HepG2 (cell line): ENCODE measurements around the gene ZCCHC24. TPM values are rescaled to one million over a fixed set of nuclear protein-coding genes. Genes with fewer than 3 reads are reported as not detected.

Experiments
- HMG20A ChIP-seq: IDR thresholded peaks from 2 replicates; pipeline ENCODE4 v1.6.1; 2016; ENCODE audit warnings: borderline replicate concordance
- KAT8 ChIP-seq: IDR thresholded peaks from 2 replicates; pipeline ENCODE4 v1.6.1; 2016; ENCODE audit warnings: missing genetic modification reagents, missing compliant biosample characterization
- MED8 ChIP-seq: sonication (generic); formaldehyde crosslinking; IDR thresholded peaks from 2 replicates; pipeline ENCODE4 v1.8.1; 2023; ENCODE audit warnings: mild to moderate bottlenecking, missing genetic modification reagents; ENCODE audit not compliant: insufficient replicate concordance
- SAFB2 ChIP-seq: sonication (generic); formaldehyde crosslinking; IDR thresholded peaks from 2 replicates; pipeline ENCODE4 v1.5.1; 2020; ENCODE audit warnings: missing genetic modification reagents, low read depth, mild to moderate bottlenecking, borderline replicate concordance
- TARDBP ChIP-seq: sonication (generic); formaldehyde crosslinking; IDR thresholded peaks from 2 replicates; pipeline ENCODE4 v1.8.0; 2022; ENCODE audit warnings: mild to moderate bottlenecking, missing genetic modification reagents
- ZKSCAN1 ChIP-seq: fragments of 150-350 bp; IDR thresholded peaks from 2 replicates; pipeline ENCODE4 v1.6.1; 2014; ENCODE audit warnings: low read length
- ZNF234 ChIP-seq: sonication (generic); formaldehyde crosslinking; conservative IDR thresholded peaks from 2 replicates; pipeline ENCODE4 v1.5.1; 2020; ENCODE audit warnings: mild to moderate bottlenecking, missing genetic modification reagents
- ZNF282 ChIP-seq: fragments of 450-650 bp; IDR thresholded peaks from 2 replicates; pipeline ENCODE4 v1.6.1; 2018; ENCODE audit not compliant: partially characterized antibody
- ZSCAN21 ChIP-seq: sonication (generic); formaldehyde crosslinking; IDR thresholded peaks from 2 replicates; pipeline ENCODE4 v1.8.0; 2022; ENCODE audit warnings: mild to moderate bottlenecking, missing genetic modification reagents, moderate library complexity, borderline replicate concordance
- polyA plus RNA-seq, 8 experiments: library from polyadenylated mRNA; depleted of rRNA in 3 of 8; stranded (reverse) in 7 of 8; unstranded in 1 of 8; fragments of >200 nt; fragmentation: Illumina TruSeq in 4 of 8; extraction: Trizol in 4 of 8; gene quantifications; 2 replicates each; pipeline versions ENCODE4 v1.2.1 to v1.2.3, GENCODE V29; 2011 to 2016; ENCODE audit warnings: low read depth in 4 of 8, missing spikeins in 1 of 8, mixed read lengths in 1 of 8; ENCODE audit not compliant: insufficient read depth in 1 of 8
- total RNA-seq, 5 experiments: library from RNA; depleted of rRNA; stranded (reverse); fragments of >200 nt; fragmentation: Illumina TruSeq; extraction: Trizol; gene quantifications; 2 replicates each; pipeline ENCODE4 v1.2.3, GENCODE V29; 2016; ENCODE audit warnings: low read depth in 1 of 5
- TF ChIP-seq, protein P1 (sequence below): sonication (generic); formaldehyde crosslinking; IDR thresholded peaks from 2 replicates; pipeline ENCODE4 v1.8.1; 2023; ENCODE audit warnings: mild to moderate bottlenecking, missing genetic modification reagents
- TF ChIP-seq, protein P2 (sequence below), 2 experiments: IDR thresholded peaks; 2 replicates each; pipeline ENCODE4 v1.6.1; 2011 to 2012; ENCODE audit warnings: low read length in 2 of 2, borderline replicate concordance in 1 of 2, low read depth in 1 of 2, mild to moderate bottlenecking in 1 of 2, moderate library complexity in 1 of 2
- TF ChIP-seq, protein P3 (sequence below): sonication (generic); formaldehyde crosslinking; IDR thresholded peaks from 2 replicates; pipeline ENCODE4 v1.4.0; 2020; ENCODE audit warnings: missing genetic modification reagents
- TF ChIP-seq, protein P4 (sequence below): sonication (generic); formaldehyde crosslinking; IDR thresholded peaks from 2 replicates; pipeline ENCODE4 v1.5.0; 2020; ENCODE audit warnings: mild to moderate bottlenecking, missing genetic modification reagents, borderline replicate concordance

Gene ZCCHC24
- total and polyA plus RNA-seq, 2 of the 13 experiments (the other 11 are each of a cell fraction or from before 2014, with no cell fraction given), result 3.1 to 7.9 TPM

DNA sequence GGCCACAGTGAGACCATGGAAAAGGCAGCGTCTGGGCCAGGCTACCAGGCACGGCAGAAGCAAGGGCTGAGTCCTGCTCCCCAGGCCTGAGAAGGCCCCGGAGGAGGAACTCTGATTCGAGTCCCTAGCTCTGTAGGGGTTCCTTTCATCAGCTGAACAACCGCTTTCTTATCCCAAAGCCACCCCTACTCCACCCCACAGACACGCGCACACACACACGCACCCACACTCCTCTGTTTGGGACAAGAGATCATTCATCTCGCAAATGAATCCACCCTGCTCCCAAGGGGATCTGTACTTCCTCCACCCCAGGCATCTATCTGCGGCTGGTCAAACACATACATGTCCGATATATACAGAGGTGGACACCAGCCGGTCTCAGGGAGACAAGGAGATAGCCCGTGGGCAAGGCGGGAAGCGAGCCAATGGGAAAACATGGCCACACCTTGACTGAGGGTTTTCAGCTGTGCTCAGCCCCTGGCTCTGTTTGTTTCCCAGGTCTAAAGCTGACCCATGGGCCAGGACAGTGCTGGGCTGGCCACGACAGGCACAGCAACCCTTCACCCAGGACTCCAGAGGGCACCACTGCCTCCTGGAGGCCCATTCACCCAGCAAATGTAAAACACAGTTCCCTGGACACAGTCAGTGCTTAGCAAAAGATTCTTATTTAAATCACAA is 7.3 kb downstream of the ZCCHC24 start (continued):
- TF ChIP-seq, protein P1, sequence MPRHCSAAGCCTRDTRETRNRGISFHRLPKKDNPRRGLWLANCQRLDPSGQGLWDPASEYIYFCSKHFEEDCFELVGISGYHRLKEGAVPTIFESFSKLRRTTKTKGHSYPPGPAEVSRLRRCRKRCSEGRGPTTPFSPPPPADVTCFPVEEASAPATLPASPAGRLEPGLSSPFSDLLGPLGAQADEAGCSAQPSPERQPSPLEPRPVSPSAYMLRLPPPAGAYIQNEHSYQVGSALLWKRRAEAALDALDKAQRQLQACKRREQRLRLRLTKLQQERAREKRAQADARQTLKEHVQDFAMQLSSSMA (CRISPR knock-in tag), result 0 out of 2 replicates have a peak, but pooled peaks have one; percentile 40
- TF ChIP-seq SAFB2 (CRISPR knock-in tag), result no peak
- no peak for TF ChIP-seq ZNF282
- no peak for TF ChIP-seq HMG20A (CRISPR knock-in tag)
- TF ChIP-seq KAT8 (CRISPR knock-in tag), result no peak
- TF ChIP-seq, protein P2, sequence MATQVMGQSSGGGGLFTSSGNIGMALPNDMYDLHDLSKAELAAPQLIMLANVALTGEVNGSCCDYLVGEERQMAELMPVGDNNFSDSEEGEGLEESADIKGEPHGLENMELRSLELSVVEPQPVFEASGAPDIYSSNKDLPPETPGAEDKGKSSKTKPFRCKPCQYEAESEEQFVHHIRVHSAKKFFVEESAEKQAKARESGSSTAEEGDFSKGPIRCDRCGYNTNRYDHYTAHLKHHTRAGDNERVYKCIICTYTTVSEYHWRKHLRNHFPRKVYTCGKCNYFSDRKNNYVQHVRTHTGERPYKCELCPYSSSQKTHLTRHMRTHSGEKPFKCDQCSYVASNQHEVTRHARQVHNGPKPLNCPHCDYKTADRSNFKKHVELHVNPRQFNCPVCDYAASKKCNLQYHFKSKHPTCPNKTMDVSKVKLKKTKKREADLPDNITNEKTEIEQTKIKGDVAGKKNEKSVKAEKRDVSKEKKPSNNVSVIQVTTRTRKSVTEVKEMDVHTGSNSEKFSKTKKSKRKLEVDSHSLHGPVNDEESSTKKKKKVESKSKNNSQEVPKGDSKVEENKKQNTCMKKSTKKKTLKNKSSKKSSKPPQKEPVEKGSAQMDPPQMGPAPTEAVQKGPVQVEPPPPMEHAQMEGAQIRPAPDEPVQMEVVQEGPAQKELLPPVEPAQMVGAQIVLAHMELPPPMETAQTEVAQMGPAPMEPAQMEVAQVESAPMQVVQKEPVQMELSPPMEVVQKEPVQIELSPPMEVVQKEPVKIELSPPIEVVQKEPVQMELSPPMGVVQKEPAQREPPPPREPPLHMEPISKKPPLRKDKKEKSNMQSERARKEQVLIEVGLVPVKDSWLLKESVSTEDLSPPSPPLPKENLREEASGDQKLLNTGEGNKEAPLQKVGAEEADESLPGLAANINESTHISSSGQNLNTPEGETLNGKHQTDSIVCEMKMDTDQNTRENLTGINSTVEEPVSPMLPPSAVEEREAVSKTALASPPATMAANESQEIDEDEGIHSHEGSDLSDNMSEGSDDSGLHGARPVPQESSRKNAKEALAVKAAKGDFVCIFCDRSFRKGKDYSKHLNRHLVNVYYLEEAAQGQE (IDR thresholded peaks at IDR 0.05; ENCODE audit: borderline replicate concordance in 1 of 2, low read depth in 1 of 2, low read length in 2 of 2), result no peak
- TF ChIP-seq, protein P3, sequence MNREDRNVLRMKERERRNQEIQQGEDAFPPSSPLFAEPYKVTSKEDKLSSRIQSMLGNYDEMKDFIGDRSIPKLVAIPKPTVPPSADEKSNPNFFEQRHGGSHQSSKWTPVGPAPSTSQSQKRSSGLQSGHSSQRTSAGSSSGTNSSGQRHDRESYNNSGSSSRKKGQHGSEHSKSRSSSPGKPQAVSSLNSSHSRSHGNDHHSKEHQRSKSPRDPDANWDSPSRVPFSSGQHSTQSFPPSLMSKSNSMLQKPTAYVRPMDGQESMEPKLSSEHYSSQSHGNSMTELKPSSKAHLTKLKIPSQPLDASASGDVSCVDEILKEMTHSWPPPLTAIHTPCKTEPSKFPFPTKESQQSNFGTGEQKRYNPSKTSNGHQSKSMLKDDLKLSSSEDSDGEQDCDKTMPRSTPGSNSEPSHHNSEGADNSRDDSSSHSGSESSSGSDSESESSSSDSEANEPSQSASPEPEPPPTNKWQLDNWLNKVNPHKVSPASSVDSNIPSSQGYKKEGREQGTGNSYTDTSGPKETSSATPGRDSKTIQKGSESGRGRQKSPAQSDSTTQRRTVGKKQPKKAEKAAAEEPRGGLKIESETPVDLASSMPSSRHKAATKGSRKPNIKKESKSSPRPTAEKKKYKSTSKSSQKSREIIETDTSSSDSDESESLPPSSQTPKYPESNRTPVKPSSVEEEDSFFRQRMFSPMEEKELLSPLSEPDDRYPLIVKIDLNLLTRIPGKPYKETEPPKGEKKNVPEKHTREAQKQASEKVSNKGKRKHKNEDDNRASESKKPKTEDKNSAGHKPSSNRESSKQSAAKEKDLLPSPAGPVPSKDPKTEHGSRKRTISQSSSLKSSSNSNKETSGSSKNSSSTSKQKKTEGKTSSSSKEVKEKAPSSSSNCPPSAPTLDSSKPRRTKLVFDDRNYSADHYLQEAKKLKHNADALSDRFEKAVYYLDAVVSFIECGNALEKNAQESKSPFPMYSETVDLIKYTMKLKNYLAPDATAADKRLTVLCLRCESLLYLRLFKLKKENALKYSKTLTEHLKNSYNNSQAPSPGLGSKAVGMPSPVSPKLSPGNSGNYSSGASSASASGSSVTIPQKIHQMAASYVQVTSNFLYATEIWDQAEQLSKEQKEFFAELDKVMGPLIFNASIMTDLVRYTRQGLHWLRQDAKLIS (CRISPR knock-in tag), result no peak
- TF ChIP-seq ZNF234 (CRISPR knock-in tag), result no peak
- TF ChIP-seq, protein P4, sequence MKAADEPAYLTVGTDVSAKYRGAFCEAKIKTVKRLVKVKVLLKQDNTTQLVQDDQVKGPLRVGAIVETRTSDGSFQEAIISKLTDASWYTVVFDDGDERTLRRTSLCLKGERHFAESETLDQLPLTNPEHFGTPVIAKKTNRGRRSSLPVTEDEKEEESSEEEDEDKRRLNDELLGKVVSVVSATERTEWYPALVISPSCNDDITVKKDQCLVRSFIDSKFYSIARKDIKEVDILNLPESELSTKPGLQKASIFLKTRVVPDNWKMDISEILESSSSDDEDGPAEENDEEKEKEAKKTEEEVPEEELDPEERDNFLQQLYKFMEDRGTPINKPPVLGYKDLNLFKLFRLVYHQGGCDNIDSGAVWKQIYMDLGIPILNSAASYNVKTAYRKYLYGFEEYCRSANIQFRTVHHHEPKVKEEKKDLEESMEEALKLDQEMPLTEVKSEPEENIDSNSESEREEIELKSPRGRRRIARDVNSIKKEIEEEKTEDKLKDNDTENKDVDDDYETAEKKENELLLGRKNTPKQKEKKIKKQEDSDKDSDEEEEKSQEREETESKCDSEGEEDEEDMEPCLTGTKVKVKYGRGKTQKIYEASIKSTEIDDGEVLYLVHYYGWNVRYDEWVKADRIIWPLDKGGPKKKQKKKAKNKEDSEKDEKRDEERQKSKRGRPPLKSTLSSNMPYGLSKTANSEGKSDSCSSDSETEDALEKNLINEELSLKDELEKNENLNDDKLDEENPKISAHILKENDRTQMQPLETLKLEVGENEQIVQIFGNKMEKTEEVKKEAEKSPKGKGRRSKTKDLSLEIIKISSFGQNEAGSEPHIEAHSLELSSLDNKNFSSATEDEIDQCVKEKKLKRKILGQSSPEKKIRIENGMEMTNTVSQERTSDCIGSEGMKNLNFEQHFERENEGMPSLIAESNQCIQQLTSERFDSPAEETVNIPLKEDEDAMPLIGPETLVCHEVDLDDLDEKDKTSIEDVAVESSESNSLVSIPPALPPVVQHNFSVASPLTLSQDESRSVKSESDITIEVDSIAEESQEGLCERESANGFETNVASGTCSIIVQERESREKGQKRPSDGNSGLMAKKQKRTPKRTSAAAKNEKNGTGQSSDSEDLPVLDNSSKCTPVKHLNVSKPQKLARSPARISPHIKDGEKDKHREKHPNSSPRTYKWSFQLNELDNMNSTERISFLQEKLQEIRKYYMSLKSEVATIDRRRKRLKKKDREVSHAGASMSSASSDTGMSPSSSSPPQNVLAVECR (CRISPR knock-in tag), result no peak
- TF ChIP-seq ZSCAN21 (CRISPR knock-in tag), result no peak
- no peak for TF ChIP-seq MED8 (CRISPR knock-in tag)
- TF ChIP-seq ZKSCAN1, result no peak
- no peak for TF ChIP-seq TARDBP (CRISPR knock-in tag)
